HEK293 (cell line): ENCODE data around the gene PCSK2.

Experiments
- CTCF ChIA-PET: fragments of 350-600 bp; formaldehyde crosslinking; extraction: SDS; loops from one replicate; lab custom pipeline; 2021; ENCODE audit warnings: antibody characterized with exemption; lab: Yijun Ruan, JAX
- POLR2A ChIA-PET: fragments of 300-600 bp; formaldehyde crosslinking; extraction: SDS; loops from one replicate; lab custom pipeline; 2020; ENCODE audit warnings: antibody characterized with exemption, inconsistent platforms; lab: Yijun Ruan, JAX
- H3K27ac ChIP-seq: fragments of 200-500 bp; sonication (Bioruptor generic); 2 replicates; pipeline ENCODE4 v1.5.1; 2014; ENCODE audit warnings: low read depth, low read length, control low read depth, inconsistent platforms; ENCODE audit errors: extremely low read depth
- H3K36me3 ChIP-seq, 2 experiments: fragments of 200-500 bp in 1 of 2; sonication (Bioruptor generic) in 1 of 2; 1 replicate in 1 of 2; 2 replicates in 1 of 2; pipeline ENCODE4 v1.5.1; 2014 to 2017; ENCODE audit warnings: inconsistent platforms in 2 of 2, low read length in 2 of 2; ENCODE audit not compliant: control insufficient read depth in 2 of 2, insufficient read depth in 1 of 2
- H3K4me1 ChIP-seq: fragments of 200-500 bp; sonication (Bioruptor generic); 2 replicates; pipeline ENCODE4 v1.5.1; 2014; ENCODE audit warnings: mild to moderate bottlenecking, low read length, inconsistent platforms; ENCODE audit not compliant: control insufficient read depth, insufficient read depth
- H3K4me3 ChIP-seq: 2 replicates; pipeline ENCODE4 v1.5.1; 2011; ENCODE audit warnings: low read depth, mild to moderate bottlenecking, control low read depth, low read length, moderate library complexity
- H3K9me3 ChIP-seq: fragments of 200-500 bp; sonication (Bioruptor generic); 2 replicates; pipeline ENCODE4 v1.5.1; 2014; ENCODE audit warnings: low read depth, low read length, inconsistent platforms; ENCODE audit not compliant: control insufficient read depth, insufficient read depth
- AEBP2 ChIP-seq: fragments of 450-650 bp; formaldehyde crosslinking; IDR thresholded peaks from 2 replicates; pipeline ENCODE4 v1.5.1; 2016; ENCODE audit warnings: missing biosample characterization, missing genetic modification characterization, borderline replicate concordance
- GLIS1 ChIP-seq: fragments of 450-650 bp; formaldehyde crosslinking; IDR thresholded peaks from 2 replicates; pipeline ENCODE4 v1.5.1; 2016; ENCODE audit warnings: missing biosample characterization, missing genetic modification characterization
- HOXA7 ChIP-seq: sonication (generic); formaldehyde crosslinking; IDR thresholded peaks from 2 replicates; pipeline ENCODE4 v1.8.1; 2022; ENCODE audit warnings: missing genetic modification reagents, borderline replicate concordance
- HOXC10 ChIP-seq: sonication (generic); formaldehyde crosslinking; IDR thresholded peaks from 2 replicates; pipeline ENCODE4 v1.8.1; 2023; ENCODE audit warnings: mild to moderate bottlenecking, missing genetic modification reagents
- PBX3 ChIP-seq: sonication (generic); formaldehyde crosslinking; IDR thresholded peaks from 2 replicates; pipeline ENCODE4 v1.8.1; 2022; ENCODE audit warnings: mild to moderate bottlenecking, moderate library complexity, missing genetic modification reagents
- PRDM10 ChIP-seq: fragments of 450-650 bp; formaldehyde crosslinking; IDR thresholded peaks from 2 replicates; pipeline ENCODE4 v1.5.1; 2016; ENCODE audit warnings: missing biosample characterization, missing genetic modification characterization
- PRDM4 ChIP-seq: fragments of 450-650 bp; formaldehyde crosslinking; IDR thresholded peaks from 2 replicates; pipeline ENCODE4 v1.5.1; 2017; ENCODE audit warnings: missing biosample characterization, missing genetic modification characterization
- RBAK ChIP-seq: fragments of 450-650 bp; formaldehyde crosslinking; IDR thresholded peaks from 2 replicates; pipeline ENCODE4 v1.5.1; 2016; ENCODE audit warnings: missing biosample characterization, missing genetic modification characterization
- TCF7L2 ChIP-seq: IDR thresholded peaks from 2 replicates; pipeline ENCODE4 v1.6.1; 2011; ENCODE audit warnings: low read depth, mild to moderate bottlenecking, inconsistent platforms, low read length, moderate library complexity, borderline replicate concordance
- TRIM28 ChIP-seq: IDR thresholded peaks from 2 replicates; pipeline ENCODE4 v1.6.1; 2011; ENCODE audit warnings: low read length, control low read depth, borderline replicate concordance
- ZFP37 ChIP-seq: fragments of 450-650 bp; formaldehyde crosslinking; IDR thresholded peaks from 2 replicates; pipeline ENCODE4 v1.5.1; 2016; ENCODE audit warnings: missing biosample characterization, missing genetic modification characterization
- ZFP41 ChIP-seq: fragments of 450-650 bp; formaldehyde crosslinking; IDR thresholded peaks from 2 replicates; pipeline ENCODE4 v1.5.1; 2016; ENCODE audit warnings: missing biosample characterization, missing genetic modification characterization, borderline replicate concordance
- ZNF2 ChIP-seq: fragments of 450-650 bp; formaldehyde crosslinking; IDR thresholded peaks from 2 replicates; pipeline ENCODE4 v1.5.1; 2016; ENCODE audit warnings: missing biosample characterization, missing genetic modification characterization
- ZNF302 ChIP-seq: fragments of 450-650 bp; formaldehyde crosslinking; IDR thresholded peaks from 2 replicates; pipeline ENCODE4 v1.5.1; 2016; ENCODE audit warnings: missing biosample characterization, missing genetic modification characterization, low read depth
- ZNF350 ChIP-seq: fragments of 450-650 bp; formaldehyde crosslinking; IDR thresholded peaks from 2 replicates; pipeline ENCODE4 v1.5.0; 2017; ENCODE audit warnings: missing biosample characterization, mild to moderate bottlenecking, missing genetic modification characterization
- ZNF416 ChIP-seq: fragments of 450-650 bp; formaldehyde crosslinking; IDR thresholded peaks from 2 replicates; pipeline ENCODE4 v1.5.1; 2016; ENCODE audit warnings: missing biosample characterization, missing genetic modification characterization
- ZNF423 ChIP-seq: fragments of 450-650 bp; formaldehyde crosslinking; IDR thresholded peaks from 2 replicates; pipeline ENCODE4 v1.5.1; 2016; ENCODE audit warnings: missing biosample characterization, missing genetic modification characterization
- ZNF521 ChIP-seq: fragments of 450-650 bp; formaldehyde crosslinking; IDR thresholded peaks from 2 replicates; pipeline ENCODE4 v1.5.1; 2017; ENCODE audit warnings: missing biosample characterization, mild to moderate bottlenecking, missing genetic modification characterization
- ZNF658 ChIP-seq: fragments of 450-650 bp; formaldehyde crosslinking; IDR thresholded peaks from 2 replicates; pipeline ENCODE4; 2016; ENCODE audit warnings: missing biosample characterization, missing genetic modification characterization
- ZSCAN23 ChIP-seq: fragments of 450-650 bp; formaldehyde crosslinking; IDR thresholded peaks from 2 replicates; pipeline ENCODE4 v1.5.1; 2016; ENCODE audit warnings: missing biosample characterization, missing genetic modification characterization

Gene PCSK2

GRCh38 chr20:17498641-17499040 lies 271.8 kb downstream of the PCSK2 start:
- Histone ChIP-seq H3K9me3 (no peaks in the 10 kb centered on the region), H3K36me3 (no peaks in the 10 kb centered on the region), H3K27ac (no peak overlapping the region), H3K4me3 (no peak overlapping the region), H3K4me1 (no peaks in the 10 kb centered on the region)
- ChIA-PET POLR2A (no interaction called here), CTCF (interaction anchor here (1.3 kb wide), 1 partner anchor 696 kb away, joined by 3 read pairs; no protein-coding TSS in a partner anchor)
- TF ChIP-seq ZNF302 (tag by site-specific recombination) (no peak), TCF7L2 (no peak), TRIM28 (no peak), ZNF350 (tag by site-specific recombination) (no peak), ZSCAN23 (tag by site-specific recombination) (no peak), PRDM10 (tag by site-specific recombination) (no peak), HOXC10 (CRISPR knock-in tag) (no peak), PRDM4 (no peak), GLIS1 (tag by site-specific recombination) (no peak), ZFP41 (tag by site-specific recombination) (no peak), PBX3 (no peak), RBAK (tag by site-specific recombination) (no peak), ZNF658 (tag by site-specific recombination) (no peak), ZNF423 (tag by site-specific recombination) (no peak), ZNF2 (tag by site-specific recombination) (no peak)

GRCh38 chr20:17499041-17499440 lies 272.2 kb downstream of the PCSK2 start:
- Histone ChIP-seq H3K9me3 (no peaks in the 10 kb centered on the region), H3K4me3 (no peak overlapping the region), H3K4me1 (no peaks in the 10 kb centered on the region), H3K36me3 (no peaks in the 10 kb centered on the region), H3K27ac (no peak overlapping the region)
- ChIA-PET POLR2A (no interaction called here), CTCF (interaction anchor here (0.6 to 1.3 kb wide), 2 partner anchors 514 to 696 kb away, joined by 3 to 4 read pairs; no protein-coding TSS in a partner anchor)
- TF ChIP-seq HOXA7 (CRISPR knock-in tag) (no peak), ZNF521 (tag by site-specific recombination) (no peak), ZFP37 (tag by site-specific recombination) (no peak), HOXC10 (CRISPR knock-in tag) (no peak), ZNF416 (tag by site-specific recombination) (no peak), AEBP2 (tag by site-specific recombination) (no peak)
